NCI-H2107 (cell line): ENCODE data around the gene CA9.
"Not testable (repeated sequence)": the region's sequence is repeated elsewhere in the genome, so short reads cannot be mapped to it uniquely, and the experiment has no call there.

ENCODE experiments used
- DNase-seq: peaks from one replicate; lab custom pipeline; 2025; lab: John Stamatoyannopoulos, UW

CA9 gene

DNA sequence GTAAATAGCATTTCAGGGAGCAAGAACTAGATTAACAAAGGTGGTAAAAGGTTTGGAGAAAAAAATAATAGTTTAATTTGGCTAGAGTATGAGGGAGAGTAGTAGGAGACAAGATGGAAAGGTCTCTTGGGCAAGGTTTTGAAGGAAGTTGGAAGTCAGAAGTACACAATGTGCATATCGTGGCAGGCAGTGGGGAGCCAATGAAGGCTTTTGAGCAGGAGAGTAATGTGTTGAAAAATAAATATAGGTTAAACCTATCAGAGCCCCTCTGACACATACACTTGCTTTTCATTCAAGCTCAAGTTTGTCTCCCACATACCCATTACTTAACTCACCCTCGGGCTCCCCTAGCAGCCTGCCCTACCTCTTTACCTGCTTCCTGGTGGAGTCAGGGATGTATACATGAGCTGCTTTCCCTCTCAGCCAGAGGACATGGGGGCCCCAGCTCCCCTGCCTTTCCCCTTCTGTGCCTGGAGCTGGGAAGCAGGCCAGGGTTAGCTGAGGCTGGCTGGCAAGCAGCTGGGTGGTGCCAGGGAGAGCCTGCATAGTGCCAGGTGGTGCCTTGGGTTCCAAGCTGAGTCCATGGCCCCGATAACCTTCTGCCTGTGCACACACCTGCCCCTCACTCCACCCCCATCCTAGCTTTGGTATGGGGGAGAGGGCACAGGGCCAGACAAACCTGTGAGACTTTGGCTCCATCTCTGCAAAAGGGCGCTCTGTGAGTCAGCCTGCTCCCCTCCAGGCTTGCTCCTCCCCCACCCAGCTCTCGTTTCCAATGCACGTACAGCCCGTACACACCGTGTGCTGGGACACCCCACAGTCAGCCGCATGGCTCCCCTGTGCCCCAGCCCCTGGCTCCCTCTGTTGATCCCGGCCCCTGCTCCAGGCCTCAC, at the start of gene CA9:
Gene CA9 (plus strand): TSS at position 797 of the 893 bp plus-strand sequence. CDS start 32 bp downstream, at position 829.
- no peak for DNase-seq

GRCh38 chr9:35627575-35627974, 46.2 kb upstream of the CA9 start:
- DNase-seq: no peak

- no peak for DNase-seq
Observed at GRCh38 chr9:35628389-35628991, 45.2 kb upstream of the CA9 start.

DNA sequence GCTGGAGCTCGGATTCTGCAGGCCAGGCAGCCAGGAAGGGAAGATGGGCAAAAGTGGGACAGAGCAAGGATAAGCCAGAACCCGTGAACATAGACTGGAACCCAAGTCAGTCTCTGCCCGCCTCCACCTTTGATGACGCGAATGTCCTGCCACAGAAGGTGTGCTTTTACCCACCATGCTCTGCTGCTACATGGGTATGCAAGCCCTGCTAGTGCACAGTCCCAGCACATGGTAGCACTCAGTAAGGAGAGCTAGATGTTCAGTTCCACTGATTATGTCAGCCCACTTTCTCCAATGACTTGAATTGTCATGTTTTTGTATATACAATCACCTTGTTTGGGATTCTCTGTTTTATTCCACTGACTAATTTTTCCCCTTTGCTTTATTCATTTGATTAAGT, 44.1 kb upstream of the CA9 start:
- no peak for DNase-seq

DNA sequence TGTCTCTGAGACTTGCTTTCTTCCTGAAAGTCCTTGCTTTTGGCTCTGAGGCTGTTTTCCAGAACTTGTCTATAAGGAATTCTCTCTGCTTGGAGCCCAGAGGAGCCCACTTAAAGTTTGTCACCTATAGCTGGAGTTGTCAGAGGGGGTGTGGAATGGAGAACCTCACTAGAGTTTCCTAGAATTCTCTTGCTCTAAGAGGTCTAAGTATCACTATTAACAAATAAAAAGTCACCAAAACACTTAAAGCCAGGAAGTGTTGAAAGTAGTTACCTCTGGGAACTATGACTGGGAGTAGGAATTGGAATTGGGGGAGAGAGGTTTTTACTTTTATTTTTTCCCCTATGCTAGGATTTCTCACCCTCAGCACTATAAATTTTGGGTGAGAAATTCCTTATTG, 38.0 kb upstream of the CA9 start:
- DNase-seq: no peak

GRCh38 chr9:35636135-35636876, 37.4 kb upstream of the CA9 start:
- no peak for DNase-seq

DNA sequence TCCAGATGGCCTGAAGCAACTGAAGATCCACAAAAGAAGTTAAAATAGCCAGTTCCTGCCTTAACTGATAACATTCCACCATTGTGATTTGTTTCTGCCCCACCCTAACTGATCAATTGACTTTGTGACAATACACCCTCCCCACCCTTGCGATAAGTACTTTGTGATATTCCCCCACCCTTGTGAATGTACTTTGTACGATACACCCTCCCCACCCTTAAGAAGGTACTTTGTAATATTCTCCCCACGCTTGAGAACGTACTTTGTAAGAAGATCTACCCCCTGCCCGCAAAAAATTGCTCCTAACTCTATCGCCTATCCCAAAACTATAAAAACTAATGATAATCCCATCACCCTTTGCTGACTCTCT, 36.9 kb upstream of the CA9 start:
- DNase-seq: not testable (repeated sequence)

GRCh38 chr9:35637427-35637955, 36.2 kb upstream of the CA9 start:
- DNase-seq: not testable (repeated sequence)

GRCh38 chr9:35638751-35639150, 35.0 kb upstream of the CA9 start:
- DNase-seq: not testable (repeated sequence)

DNA sequence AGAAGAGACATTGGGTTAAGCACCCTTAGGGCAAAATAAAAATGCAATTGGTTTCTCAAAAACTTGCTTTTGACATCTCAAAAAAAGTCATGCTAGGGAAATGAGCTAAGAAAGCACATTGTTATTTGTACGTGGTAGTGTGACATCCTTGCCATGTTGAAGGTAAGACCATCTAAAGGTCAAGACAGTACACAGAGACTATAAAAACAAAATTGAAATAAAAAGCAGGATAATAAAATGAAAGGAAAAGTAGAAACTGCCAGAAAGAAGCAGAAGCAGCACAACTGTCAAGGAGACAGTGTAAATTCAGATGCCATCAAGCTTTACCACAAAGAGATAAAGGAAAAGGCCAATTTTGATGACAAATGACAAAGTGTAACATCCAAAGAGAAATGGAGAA, 34.5 kb upstream of the CA9 start:
- DNase-seq: not testable (repeated sequence)

DNA sequence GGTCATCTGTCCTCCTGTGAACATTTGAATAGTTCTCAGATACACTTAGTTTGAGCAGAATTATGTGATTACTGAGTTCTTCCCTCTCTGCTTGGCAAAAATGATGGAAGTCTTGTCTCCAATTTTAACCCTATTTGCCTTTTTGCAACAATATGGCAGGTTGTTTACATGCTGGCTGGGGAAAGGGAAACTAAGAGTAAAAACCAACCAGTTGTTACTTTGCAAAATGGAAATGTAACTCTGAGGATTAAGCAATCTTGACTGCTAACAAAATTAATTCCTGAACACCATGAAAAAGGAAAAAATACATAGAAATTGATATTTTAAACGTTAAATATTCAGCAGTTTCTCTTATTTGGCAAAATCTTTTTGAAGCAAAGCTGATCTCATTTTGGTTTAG, 34.1 kb upstream of the CA9 start:
- no peak for DNase-seq

DNA sequence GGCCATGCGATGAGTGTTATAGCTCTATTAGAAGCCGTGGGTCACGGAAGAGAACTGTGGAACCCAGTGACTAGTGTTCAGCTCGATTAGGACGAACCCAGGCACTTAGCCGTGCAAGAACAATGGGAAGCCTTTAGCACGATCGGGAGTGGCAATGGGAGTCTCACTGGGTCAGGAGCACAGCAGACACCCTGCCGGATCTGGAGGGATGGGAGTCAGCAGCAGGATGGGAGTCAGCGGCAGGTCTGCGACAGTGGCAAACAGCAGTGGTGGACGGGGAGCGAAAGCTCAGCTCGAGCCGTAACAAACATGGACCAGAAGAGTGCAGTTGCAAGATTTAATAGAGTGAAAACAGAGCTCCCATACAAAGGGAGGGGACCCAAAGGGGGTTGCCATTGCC, 33.3 kb upstream of the CA9 start:
- not testable (repeated sequence) for DNase-seq

- not testable (repeated sequence) for DNase-seq
Observed at GRCh38 chr9:35641478-35641877, 32.2 kb upstream of the CA9 start.

GRCh38 chr9:35643046-35643445, 30.7 kb upstream of the CA9 start:
- DNase-seq: no peak

GRCh38 chr9:35645736-35646135, 28.0 kb upstream of the CA9 start:
- DNase-seq: not testable (repeated sequence)

DNA sequence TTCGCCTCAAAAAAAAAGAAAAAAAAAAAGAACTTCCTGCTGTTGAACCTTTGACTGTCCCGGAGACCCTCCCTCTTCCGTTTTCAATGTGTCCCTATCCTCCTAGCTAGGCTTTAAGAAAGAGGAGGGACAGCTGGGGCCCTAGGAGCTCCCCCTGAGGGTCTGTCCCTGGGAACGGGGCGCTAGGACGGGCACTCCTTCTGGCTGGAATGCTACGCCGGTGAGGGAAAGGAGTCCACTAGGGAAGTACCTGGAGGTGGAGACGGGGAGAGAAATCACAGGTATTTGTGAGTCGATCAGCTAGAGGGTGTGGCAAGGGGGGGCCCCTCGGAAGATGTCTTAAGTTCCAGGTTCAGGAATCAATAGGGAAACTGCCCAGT, 27.6 kb upstream of the CA9 start:
- DNase-seq: no peak

DNA sequence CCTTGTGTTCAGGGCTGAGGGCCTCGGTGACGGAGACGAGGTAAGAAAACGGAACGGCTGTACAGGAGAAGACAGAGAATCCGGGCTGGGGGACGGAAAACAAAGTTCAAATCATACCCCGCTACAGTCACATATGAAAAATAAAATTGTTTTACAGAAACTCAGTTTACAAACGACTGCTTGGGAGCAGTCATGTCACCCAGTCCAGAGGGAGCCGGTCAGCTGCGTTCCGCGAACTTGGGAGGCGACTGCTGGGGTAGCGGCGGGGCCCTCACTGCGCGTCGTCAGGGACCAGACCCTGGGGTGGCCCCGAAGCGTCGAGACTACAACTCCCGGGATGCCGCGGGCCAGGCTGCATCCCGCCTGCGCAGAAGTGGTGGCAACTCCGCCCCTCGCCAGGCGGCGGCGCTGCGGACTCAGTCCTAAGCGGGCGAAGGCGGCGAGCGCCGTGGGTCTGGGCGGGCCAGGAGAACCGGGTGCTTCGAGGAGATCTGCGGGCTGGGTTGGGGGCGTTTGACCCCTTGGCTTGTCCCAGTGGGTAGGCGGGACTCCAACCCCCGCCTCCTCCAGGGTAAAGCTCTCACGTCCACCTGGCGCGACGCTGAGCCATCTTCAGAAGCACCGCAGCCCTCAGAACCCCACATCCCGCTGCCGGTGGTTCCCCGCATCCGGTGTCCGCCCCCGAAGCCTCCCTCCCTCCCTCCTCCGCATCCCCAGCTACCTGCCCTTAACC, 27.0 kb upstream of the CA9 start:
- peak; percentile 86 for DNase-seq

- DNase-seq: no peak
Observed at GRCh38 chr9:35649431-35650340, 24.0 kb upstream of the CA9 start.

- no peak for DNase-seq
Observed at GRCh38 chr9:35650341-35651158, 23.2 kb upstream of the CA9 start, which contains the start of gene SIT1. Gene SIT1, minus strand, starts transcription at chr9:35650931. Its CDS starts 78 bp downstream, at chr9:35650853.
